NCI-H526 treated with DMSO at 0.1 percent for 48 hours (cell line): ENCODE data around the gene PELO.

Experiments used
- DNase-seq: peaks from one replicate; lab custom pipeline; 2025; lab: John Stamatoyannopoulos, UW

Gene PELO

GRCh38 chr5:52831786-52832511 is 44.2 kb downstream of the PELO start:
- DNase-seq: no peak

- no peak for DNase-seq
These were observed 46.6 kb downstream of the PELO start for GRCh38 chr5:52834320-52834719.

GRCh38 chr5:52837068-52837467 is 49.4 kb downstream of the PELO start:
- DNase-seq: no peak
